OCI-LY7 (cell line): ENCODE data around the gene NFATC1. TPM values are rescaled to one million over a fixed set of nuclear protein-coding genes. Genes with fewer than 3 reads are reported as not detected.

Experiments used
- BruUV-seq: library from RNA; stranded (reverse); fragments of 400-500 nt; replicated peaks from 2 replicates; lab custom pipeline; 2021; lab: Mats Ljungman, UMichigan
- CTCF ChIA-PET: fragments of 300-600 bp; sonication (Branson Sonifier 250); formaldehyde crosslinking; loops from one replicate; lab custom pipeline; 2022; ENCODE audit warnings: antibody characterized with exemption; ENCODE audit not compliant: unreplicated experiment; lab: Charles Lee
- POLR2A ChIA-PET: fragments of 300-600 bp; sonication (Branson Sonifier 250); formaldehyde crosslinking; loops from one replicate; lab custom pipeline; 2022; ENCODE audit warnings: antibody characterized with exemption; lab: Charles Lee
- DNase-seq: peaks from one replicate; pipeline ENCODE4 v3.0.0-alpha.2; 2015; ENCODE audit warnings: low spot score
- H2AFZ ChIP-seq: fragments of 200-600 bp; sonication (generic), shearing (Covaris generic); 2 replicates; pipeline ENCODE4 v1.6.1; 2014; ENCODE audit warnings: mild to moderate bottlenecking, antibody characterized with exemption, low read length, moderate library complexity
- H3K27ac ChIP-seq: fragments of 200-600 bp; sonication (generic); 2 replicates; pipeline ENCODE4 v1.5.1; 2014; ENCODE audit warnings: mixed run types, low read depth, mild to moderate bottlenecking, moderate library complexity, low read length, inconsistent platforms; ENCODE audit not compliant: poor library complexity, severe bottlenecking
- H3K36me3 ChIP-seq: fragments of 200-600 bp; sonication (generic); 2 replicates; pipeline ENCODE4 v1.6.1; 2014; ENCODE audit warnings: mild to moderate bottlenecking, antibody characterized with exemption, low read length, moderate library complexity, mixed read lengths; ENCODE audit not compliant: insufficient read depth
- H3K4me1 ChIP-seq: fragments of 200-600 bp; sonication (generic); 2 replicates; pipeline ENCODE4 v1.5.1; 2014; ENCODE audit warnings: mild to moderate bottlenecking, low read length; ENCODE audit not compliant: insufficient read depth, poor library complexity, severe bottlenecking
- H3K4me2 ChIP-seq: fragments of 200-600 bp; sonication (generic); 2 replicates; pipeline ENCODE4 v1.6.1; 2014; ENCODE audit warnings: mild to moderate bottlenecking, low read length
- H3K4me3 ChIP-seq: fragments of 200-600 bp; sonication (generic); 2 replicates; pipeline ENCODE4 v1.5.1; 2014; ENCODE audit warnings: mild to moderate bottlenecking, low read depth, low read length; ENCODE audit not compliant: poor library complexity, severe bottlenecking
- H3K79me2 ChIP-seq: fragments of 200-600 bp; sonication (generic); 2 replicates; pipeline ENCODE4 v1.6.1; 2016; ENCODE audit warnings: low read depth, mild to moderate bottlenecking, low read length, moderate library complexity, mixed read lengths; ENCODE audit not compliant: insufficient read depth
- H3K9me2 ChIP-seq: fragments of 200-600 bp; sonication (generic); 2 replicates; pipeline ENCODE4 v1.6.1; 2016; ENCODE audit warnings: mild to moderate bottlenecking, low read length, mixed read lengths; ENCODE audit not compliant: insufficient read depth
- H3K9me3 ChIP-seq: fragments of 200-600 bp; sonication (generic); 2 replicates; pipeline ENCODE4 v1.6.1; 2014; ENCODE audit warnings: mild to moderate bottlenecking, mixed run types, low read length, mixed read lengths
- H4K20me1 ChIP-seq: fragments of 200-600 bp; sonication (generic); 2 replicates; pipeline ENCODE4 v1.6.1; 2014; ENCODE audit warnings: mild to moderate bottlenecking, antibody characterized with exemption, low read length, moderate library complexity, mixed read lengths; ENCODE audit not compliant: insufficient read depth
- EZH2phosphoT487 ChIP-seq: fragments of 200-600 bp; sonication (generic); IDR thresholded peaks from 2 replicates; pipeline ENCODE4 v1.6.1; 2018; ENCODE audit warnings: low read depth, borderline replicate concordance, mild to moderate bottlenecking, mixed run types, antibody characterized with exemption, low read length, moderate library complexity, mixed read lengths
- intact Hi-C: fragments of 100-400 bp; cut with micrococcal nuclease; formaldehyde crosslinking; loops from one replicate; pipeline ENCODE4 v1.10.0; 2022; ENCODE audit not compliant: unreplicated experiment
- total RNA-seq, 2 experiments: library from RNA; depleted of rRNA in 1 of 2; stranded (reverse); fragments of >200 nt in 1 of 2; shearing (Covaris generic) in 1 of 2; gene quantifications; 2 replicates each; pipeline ENCODE4 v1.2.3, GENCODE V29; 2014 to 2022
- TF ChIP-seq, protein P1 (sequence below): fragments of 200-600 bp; sonication (generic); conservative IDR thresholded peaks from 2 replicates; pipeline ENCODE4 v1.5.1; 2014; ENCODE audit warnings: mild to moderate bottlenecking, antibody characterized with exemption, low read length, moderate library complexity, mixed read lengths

NFATC1 gene
- total RNA-seq, 2 experiments from 2014 or later: 23.6 to 50.4 TPM

DNA sequence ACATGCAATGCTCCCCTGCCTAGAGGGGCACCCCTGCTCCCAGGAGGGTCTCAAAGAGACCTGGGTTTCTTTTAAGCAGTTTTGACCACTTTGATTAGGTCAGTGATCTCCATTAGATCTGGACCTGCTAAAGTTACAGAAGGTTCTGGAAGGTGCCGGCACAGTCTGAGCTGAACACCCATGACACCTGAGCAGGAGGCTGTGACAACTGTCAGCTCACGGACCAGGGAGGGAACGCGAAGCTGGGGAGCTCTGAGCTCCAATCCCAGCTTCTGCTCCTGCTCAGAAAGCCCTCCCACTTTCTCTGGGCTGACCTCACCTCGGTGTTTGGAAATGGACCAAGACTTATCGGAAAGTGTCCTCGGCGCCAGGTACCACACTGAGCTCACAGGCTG is 113.8 kb downstream of the NFATC1 start:
- Histone ChIP-seq H3K9me3 (no peaks in the 10 kb centered on the region), H3K4me1 (peaks cover 11% of the 10 kb centered on the region), H3K36me3 (peaks cover 16% of the 10 kb centered on the region), H3K4me3 (no peak overlapping the region), H3K4me2 (no peak overlapping the region), H4K20me1 (no peaks in the 10 kb centered on the region), H3K9me2 (no peaks in the 10 kb centered on the region), H2AFZ (no peak overlapping the region), H3K79me2 (no peaks in the 10 kb centered on the region), H3K27ac (no peak overlapping the region)
- POLR2A ChIA-PET: no interaction called here
- DNase-seq: no peak
- CTCF ChIA-PET: no interaction called here
- intact Hi-C loops: no loop called here
- TF ChIP-seq EZH2phosphoT487: no peak
- no TSS peak for BruUV-seq

DNA sequence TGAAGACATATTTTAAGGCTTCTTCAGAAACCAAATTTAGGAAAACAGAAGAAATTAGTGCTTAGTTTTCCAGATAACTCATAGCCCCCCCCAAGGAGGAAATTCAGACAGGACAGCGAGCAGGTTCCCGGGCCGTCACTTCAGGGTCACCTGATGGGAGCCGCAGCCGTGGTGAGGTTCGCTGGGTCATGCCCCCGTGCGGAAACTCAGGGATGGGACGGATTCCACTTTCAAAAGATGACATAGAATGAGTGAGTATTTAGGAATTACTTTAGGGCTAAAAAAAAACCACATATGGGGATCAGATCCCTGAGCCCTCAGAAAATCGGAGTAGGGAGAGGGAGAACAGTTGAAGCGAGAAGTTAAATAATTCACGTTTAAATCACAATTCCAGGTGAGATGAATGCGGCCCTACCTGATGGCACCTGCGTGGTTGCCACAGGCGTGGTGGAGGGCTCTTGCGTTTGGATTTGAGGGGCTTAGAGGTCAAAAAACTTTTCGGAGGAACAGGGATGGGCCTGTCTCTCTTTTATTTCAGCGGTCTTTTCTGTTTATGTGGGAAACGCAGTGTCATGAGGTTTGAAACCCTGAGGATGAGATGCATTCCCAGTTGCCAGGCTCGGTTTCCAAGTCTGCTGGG is 114.4 kb downstream of the NFATC1 start:
- POLR2A ChIA-PET: no interaction called here
- H4K20me1 ChIP-seq: no peaks in the 10 kb centered on the region

DNA sequence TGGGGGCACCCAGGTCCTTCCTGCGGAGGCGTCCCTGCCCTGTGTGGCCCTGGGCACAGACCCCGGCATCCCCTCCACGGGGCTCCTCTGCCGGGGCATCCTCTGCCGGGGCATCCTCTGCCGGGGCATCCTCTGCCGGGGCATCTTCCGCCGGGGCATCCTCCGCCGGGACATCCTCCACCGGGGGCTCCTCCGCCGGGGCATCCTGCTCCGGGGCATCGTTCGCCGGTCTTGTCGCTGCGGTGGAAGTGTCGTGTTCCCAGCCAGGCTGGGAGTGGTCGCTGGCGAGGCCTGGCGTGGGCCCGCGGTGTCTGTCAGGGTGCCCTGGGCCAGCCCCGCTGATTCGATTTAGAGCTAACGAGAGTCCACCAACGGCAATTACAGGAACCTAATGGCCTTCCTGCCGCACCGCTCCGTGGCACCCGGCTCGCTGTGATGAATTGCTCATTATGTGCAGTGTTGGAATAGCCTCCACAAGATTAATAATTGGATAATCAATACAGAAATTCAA is 115.1 kb downstream of the NFATC1 start:
- no peak for TF ChIP-seq EZH2phosphoT487
- TF ChIP-seq, protein P1, sequence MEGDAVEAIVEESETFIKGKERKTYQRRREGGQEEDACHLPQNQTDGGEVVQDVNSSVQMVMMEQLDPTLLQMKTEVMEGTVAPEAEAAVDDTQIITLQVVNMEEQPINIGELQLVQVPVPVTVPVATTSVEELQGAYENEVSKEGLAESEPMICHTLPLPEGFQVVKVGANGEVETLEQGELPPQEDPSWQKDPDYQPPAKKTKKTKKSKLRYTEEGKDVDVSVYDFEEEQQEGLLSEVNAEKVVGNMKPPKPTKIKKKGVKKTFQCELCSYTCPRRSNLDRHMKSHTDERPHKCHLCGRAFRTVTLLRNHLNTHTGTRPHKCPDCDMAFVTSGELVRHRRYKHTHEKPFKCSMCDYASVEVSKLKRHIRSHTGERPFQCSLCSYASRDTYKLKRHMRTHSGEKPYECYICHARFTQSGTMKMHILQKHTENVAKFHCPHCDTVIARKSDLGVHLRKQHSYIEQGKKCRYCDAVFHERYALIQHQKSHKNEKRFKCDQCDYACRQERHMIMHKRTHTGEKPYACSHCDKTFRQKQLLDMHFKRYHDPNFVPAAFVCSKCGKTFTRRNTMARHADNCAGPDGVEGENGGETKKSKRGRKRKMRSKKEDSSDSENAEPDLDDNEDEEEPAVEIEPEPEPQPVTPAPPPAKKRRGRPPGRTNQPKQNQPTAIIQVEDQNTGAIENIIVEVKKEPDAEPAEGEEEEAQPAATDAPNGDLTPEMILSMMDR: no peak
- POLR2A ChIA-PET: no interaction called here
- no peak overlapping the region for H3K27ac ChIP-seq
- CTCF ChIA-PET: no interaction called here
- peaks cover 16% of the 10 kb centered on the region for H3K36me3 ChIP-seq
- peaks cover 24% of the 10 kb centered on the region for H3K4me1 ChIP-seq
- no peak overlapping the region for H3K4me2 ChIP-seq
- H3K9me3 ChIP-seq: no peaks in the 10 kb centered on the region
- BruUV-seq: no TSS peak
- intact Hi-C loops: no loop called here
- H3K9me2 ChIP-seq: no peaks in the 10 kb centered on the region
- no peak overlapping the region for H2AFZ ChIP-seq
- H3K4me3 ChIP-seq: no peak overlapping the region
- no peak for DNase-seq
- no peaks in the 10 kb centered on the region for H4K20me1 ChIP-seq
- no peaks in the 10 kb centered on the region for H3K79me2 ChIP-seq

More for the DNA sequence above, 114.4 kb downstream of the NFATC1 start:
- no peak overlapping the region for H3K4me3 ChIP-seq
- H2AFZ ChIP-seq: no peak overlapping the region
- H3K4me2 ChIP-seq: no peak overlapping the region
- no peaks in the 10 kb centered on the region for H3K9me2 ChIP-seq
- peaks cover 18% of the 10 kb centered on the region for H3K4me1 ChIP-seq
- no TSS peak for BruUV-seq
- no peak for DNase-seq
- CTCF ChIA-PET: no interaction called here
- H3K9me3 ChIP-seq: no peaks in the 10 kb centered on the region
- TF ChIP-seq, protein P1: no peak
- TF ChIP-seq EZH2phosphoT487: no peak
- no peak overlapping the region for H3K27ac ChIP-seq
- peaks cover 16% of the 10 kb centered on the region for H3K36me3 ChIP-seq
- no peaks in the 10 kb centered on the region for H3K79me2 ChIP-seq
- intact Hi-C loops: no loop called here
